Measurements from ENCODE around the gene NPB. TPM values are rescaled to one million over a fixed set of nuclear protein-coding genes. Genes with fewer than 3 reads are reported as not detected.
A peak's percentile ranks its signal among the peaks of the same experiment; 100 is the strongest.

NPB gene
- under 1 TPM; 0.57 to 0.62 TPM for total RNA-seq
- not detected for polyA plus RNA-seq

DNA sequence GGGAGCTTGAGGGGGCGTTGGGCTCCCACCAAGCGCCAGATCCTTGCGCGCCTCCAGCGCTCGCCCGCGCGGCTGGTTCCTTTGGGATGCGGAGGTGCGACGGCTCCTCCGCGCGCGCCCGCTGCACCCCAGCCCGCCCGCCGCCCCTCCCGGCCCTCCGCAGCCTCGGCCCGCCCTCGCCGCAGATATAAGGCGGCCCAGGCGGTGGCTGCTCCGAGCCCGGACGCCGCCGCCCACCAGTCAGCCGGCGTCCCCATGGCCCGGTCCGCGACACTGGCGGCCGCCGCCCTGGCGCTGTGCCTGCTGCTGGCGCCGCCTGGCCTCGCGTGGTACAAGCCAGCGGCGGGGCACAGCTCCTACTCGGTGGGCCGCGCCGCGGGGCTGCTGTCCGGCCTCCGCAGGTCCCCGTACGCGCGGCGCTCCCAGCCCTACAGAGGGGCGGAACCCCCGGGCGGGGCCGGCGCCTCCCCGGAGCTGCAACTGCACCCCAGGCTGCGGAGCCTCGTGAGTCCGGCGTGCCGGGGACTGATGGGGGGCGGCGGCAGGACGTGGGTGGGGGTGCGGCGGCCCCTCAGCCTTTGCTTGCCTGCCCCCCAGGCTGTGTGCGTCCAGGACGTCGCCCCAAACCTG, at the start of gene NPB:
Gene NPB, plus strand, starts transcription at position 216 of the 630 bp plus-strand sequence. Its CDS starts 40 bp downstream, at position 256.
- H3K27me3 Mint-ChIP-seq, result peaks cover 8 to 12% of the 10 kb centered on the region in 2 donors

GRCh38 chr17:81854974-81855774, 46.9 kb upstream of the NPB start:
- H3K9me3 Mint-ChIP-seq, result no peaks in the 10 kb centered on the region
- ChIA-PET POLR2A (interaction anchor here (0.7 kb wide), 1 partner anchor 12 kb away, joined by 3 read pairs; no protein-coding TSS in a partner anchor), CTCF (interaction anchor here (1.0 kb wide), 1 partner anchor 14 kb away, joined by 3 read pairs; no protein-coding TSS in a partner anchor)
- H3K27ac Mint-ChIP-seq, result peak overlapping the region in 1 of 8 donors; percentile 24
- H3K36me3 Mint-ChIP-seq, result peaks cover 0 to 72% (median 0%) of the 10 kb centered on the region in 3 donors
- H3K27ac ChIP-seq (ENCODE audit: low read depth, low read length), result no peak overlapping the region
- H3K4me3 ChIP-seq (ENCODE audit: low read length), result no peak overlapping the region
- H3K9me3 ChIP-seq (ENCODE audit: low read length), result no peaks in the 10 kb centered on the region
- no peak for DNase-seq
- H3K4me3 Mint-ChIP-seq, result no peak overlapping the region
- no peaks in the 10 kb centered on the region for H3K27me3 ChIP-seq (ENCODE audit: insufficient read depth, low read length, poor library complexity, severe bottlenecking)
- H3K36me3 ChIP-seq (ENCODE audit: insufficient read depth, low read length), result peaks cover 37% of the 10 kb centered on the region
- no peaks in the 10 kb centered on the region for H3K27me3 Mint-ChIP-seq
- H3K4me1 Mint-ChIP-seq, result peaks cover 9 to 34% (median 20%) of the 10 kb centered on the region in 3 donors
- H3K4me1 ChIP-seq (ENCODE audit: insufficient read depth, low read length), result peaks cover 22% of the 10 kb centered on the region

More for the DNA sequence above, at the start of gene NPB:
- Histone ChIP-seq H3K4me1 (ENCODE audit: insufficient read depth, low read length) (no peaks in the 10 kb centered on the region), H3K9me3 (ENCODE audit: low read length) (no peaks in the 10 kb centered on the region), H3K27ac (ENCODE audit: low read depth, low read length) (no peak within 1 kb of the TSS), H3K36me3 (ENCODE audit: insufficient read depth, low read length) (no peaks in the 10 kb centered on the region), H3K4me3 (ENCODE audit: low read length) (no peak within 1 kb of the TSS), H3K27me3 (ENCODE audit: insufficient read depth, low read length, poor library complexity, severe bottlenecking) (peaks cover 7% of the 10 kb centered on the region)
- CTCF ChIA-PET, result interaction anchor here (0.8 kb wide), 1 partner anchor 649 kb away, joined by 3 read pairs; no protein-coding TSS in a partner anchor
- Mint-ChIP-seq H3K4me3 (peak within 1 kb of the TSS in 5 of 7 donors; percentile 28 to 81 (median 39)), H3K4me1 (peaks cover 4 to 7% (median 6%) of the 10 kb centered on the region in 3 donors), H3K9me3 (no peaks in the 10 kb centered on the region), H3K27ac (no peak within 1 kb of the TSS), H3K36me3 (peaks cover 0 to 53% (median 6%) of the 10 kb centered on the region in 3 donors)
- DNase-seq, result no peak
- POLR2A ChIA-PET, result no interaction called here

DNA sequence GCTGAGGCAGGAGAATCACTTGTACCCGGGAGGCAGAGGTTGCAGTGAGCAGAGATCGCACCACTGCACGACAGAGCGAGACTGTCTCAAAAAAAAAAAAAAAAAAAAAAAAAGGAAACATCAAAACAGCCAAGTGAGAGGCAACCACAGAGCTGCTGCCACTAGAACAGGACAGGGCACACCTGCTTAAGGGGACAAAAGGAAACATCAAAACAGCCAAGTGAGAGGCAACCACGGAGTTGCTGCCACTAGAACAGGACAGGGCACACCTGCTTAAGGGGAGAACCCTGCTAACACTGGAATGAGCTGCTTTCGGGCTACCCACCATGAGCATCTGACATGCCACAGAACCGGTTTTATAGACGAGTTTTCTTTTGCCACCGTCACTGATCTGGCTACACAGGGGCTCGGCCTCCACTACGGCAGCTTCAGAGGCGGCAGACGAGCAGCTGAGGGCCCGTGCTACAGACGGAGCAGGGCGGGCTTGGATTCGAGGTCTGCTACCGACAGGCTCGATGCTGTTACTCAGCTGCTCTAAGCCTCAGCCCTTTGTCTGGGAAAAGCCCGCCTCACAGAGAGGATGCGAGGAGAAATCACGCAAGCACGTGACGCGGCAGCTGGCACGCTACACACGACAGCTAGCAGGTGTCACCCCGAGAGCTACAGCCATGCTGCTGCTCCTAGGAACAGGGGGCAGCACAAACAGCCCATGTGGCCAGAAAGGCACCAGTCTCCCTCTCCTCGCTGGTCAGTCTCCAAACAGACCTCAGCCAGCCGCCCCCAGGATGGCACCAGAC, 43.7 kb upstream of the NPB start:
- Histone ChIP-seq H3K4me3 (ENCODE audit: low read length) (peak overlapping the region; percentile 60), H3K9me3 (ENCODE audit: low read length) (no peaks in the 10 kb centered on the region), H3K27me3 (ENCODE audit: insufficient read depth, low read length, poor library complexity, severe bottlenecking) (no peaks in the 10 kb centered on the region), H3K36me3 (ENCODE audit: insufficient read depth, low read length) (peaks cover 28% of the 10 kb centered on the region), H3K27ac (ENCODE audit: low read depth, low read length) (peak overlapping the region; percentile 73), H3K4me1 (ENCODE audit: insufficient read depth, low read length) (peaks cover 30% of the 10 kb centered on the region)
- Mint-ChIP-seq H3K9me3 (no peaks in the 10 kb centered on the region), H3K4me1 (peaks cover 23 to 55% (median 35%) of the 10 kb centered on the region in 3 donors), H3K27me3 (peaks cover 0 to 8% of the 10 kb centered on the region in 2 donors), H3K36me3 (peaks cover 0 to 60% (median 0%) of the 10 kb centered on the region in 3 donors), H3K4me3 (peak overlapping the region; percentile 32 to 96 (median 66)), H3K27ac (peak overlapping the region in 2 of 8 donors; percentile 9 to 95)
- ChIA-PET CTCF (interaction anchor here (1.2 to 1.5 kb wide), 2 partner anchors 11 to 156 kb away, joined by 3 read pairs; no protein-coding TSS in a partner anchor), POLR2A (interaction anchor here (0.5 to 1.2 kb wide), 2 partner anchors 15 to 28 kb away, joined by 3 to 5 read pairs; no protein-coding TSS in a partner anchor)
- DNase-seq, result no peak

- Histone ChIP-seq H3K36me3 (ENCODE audit: insufficient read depth, low read length) (peaks cover 25% of the 10 kb centered on the region), H3K4me3 (ENCODE audit: low read length) (peak overlapping the region; percentile 60), H3K27ac (ENCODE audit: low read depth, low read length) (peak overlapping the region; percentile 73), H3K9me3 (ENCODE audit: low read length) (no peaks in the 10 kb centered on the region), H3K27me3 (ENCODE audit: insufficient read depth, low read length, poor library complexity, severe bottlenecking) (no peaks in the 10 kb centered on the region), H3K4me1 (ENCODE audit: insufficient read depth, low read length) (peaks cover 30% of the 10 kb centered on the region)
- no peak for DNase-seq
- Mint-ChIP-seq H3K4me1 (peaks cover 27 to 63% (median 39%) of the 10 kb centered on the region in 3 donors), H3K36me3 (peaks cover 0 to 55% (median 0%) of the 10 kb centered on the region in 3 donors), H3K27ac (peak overlapping the region; percentile 50 to 96 (median 94)), H3K27me3 (peaks cover 0 to 8% of the 10 kb centered on the region in 2 donors), H3K4me3 (peak overlapping the region; percentile 84 to 96 (median 93)), H3K9me3 (no peaks in the 10 kb centered on the region)
- POLR2A ChIA-PET, result interaction anchor here (0.5 to 1.4 kb wide), 5 partner anchors 8 to 28 kb away, joined by 3 to 7 read pairs (median 5); partner anchors contain the start of gene MCRIP1
- CTCF ChIA-PET, result interaction anchor here (0.6 to 1.5 kb wide), 4 partner anchors 10 to 157 kb away, joined by 3 read pairs; no protein-coding TSS in a partner anchor
These were observed 42.8 kb upstream of the NPB start for GRCh38 chr17:81858967-81859905.

- H3K27me3 Mint-ChIP-seq, result peaks cover 0 to 8% of the 10 kb centered on the region in 2 donors
- H3K4me3 ChIP-seq (ENCODE audit: low read length), result peak within 1 kb of the TSS; percentile 85
- no peaks in the 10 kb centered on the region for H3K9me3 Mint-ChIP-seq
- H3K27me3 ChIP-seq (ENCODE audit: insufficient read depth, low read length, poor library complexity, severe bottlenecking), result no peaks in the 10 kb centered on the region
- H3K4me1 ChIP-seq (ENCODE audit: insufficient read depth, low read length), result peaks cover 30% of the 10 kb centered on the region
- ChIA-PET POLR2A (interaction anchor here (1.0 to 2.6 kb wide), 8 partner anchors 8 to 176 kb away, joined by 3 to 32 read pairs (median 6); partner anchors contain the start of genes ARHGDIA, ARL16, HGS and MCRIP1), CTCF (interaction anchor here (1.0 to 1.5 kb wide), 3 partner anchors 9 to 158 kb away, joined by 3 to 5 read pairs (median 3); no protein-coding TSS in a partner anchor)
- H3K4me3 Mint-ChIP-seq, result peak within 1 kb of the TSS; percentile 91 to 96 (median 93)
- peak within 1 kb of the TSS; percentile 95 to 99 (median 98) for H3K27ac Mint-ChIP-seq
- peaks cover 0 to 47% (median 0%) of the 10 kb centered on the region in 3 donors for H3K36me3 Mint-ChIP-seq
- peak within 1 kb of the TSS; percentile 97 for H3K27ac ChIP-seq (ENCODE audit: low read depth, low read length)
- peak in 1 of 5 donors; percentile 97 for DNase-seq
- peaks cover 16% of the 10 kb centered on the region for H3K36me3 ChIP-seq (ENCODE audit: insufficient read depth, low read length)
- H3K9me3 ChIP-seq (ENCODE audit: low read length), result no peaks in the 10 kb centered on the region
- H3K4me1 Mint-ChIP-seq, result peaks cover 27 to 63% (median 39%) of the 10 kb centered on the region in 3 donors
These were observed 41.9 kb upstream of the NPB start, which contains the start of gene P4HB for GRCh38 chr17:81859906-81860755. P4HB (minus strand) TSS chr17:81860535; CDS start chr17:81860471, 64 bp downstream.

Data from CD8-positive, alpha-beta memory T cell (primary cell).